ENCODE measurements around the gene TNFAIP8L3.

Gene TNFAIP8L3

GRCh38 chr15:51011212-51011611, 83.5 kb downstream of the TNFAIP8L3 start:
- POLR2A ChIA-PET (ENCODE audit: low non-redundant PET), result no interaction called here

GRCh38 chr15:51007131-51007666, 87.5 kb downstream of the TNFAIP8L3 start:
- CTCF ChIA-PET, result interaction anchor here (0.7 kb wide), 1 partner anchor 14 kb away, joined by 4 read pairs; no protein-coding TSS in a partner anchor
- H3K27ac ChIP-seq, result no peak overlapping the region
- no peak for DNase-seq (ENCODE audit: low spot score)
- no peak for TF ChIP-seq CTCF (conservative IDR thresholded peaks at IDR 0.05; ENCODE audit: low read depth)
- POLR2A ChIA-PET (ENCODE audit: low non-redundant PET), result no interaction called here

More at GRCh38 chr15:51011212-51011611, 83.5 kb downstream of the TNFAIP8L3 start:
- CTCF ChIA-PET, result no interaction called here
- TF ChIP-seq CTCF (conservative IDR thresholded peaks at IDR 0.05; ENCODE audit: low read depth), result no peak
- H3K27ac ChIP-seq, result no peak overlapping the region
- DNase-seq (ENCODE audit: low spot score), result no peak
